Stimulated activated CD4-positive, alpha-beta T cell treated with anti-CD3 and anti-CD28 coated beads, TNF-alpha, amount 100 ng/mL, for 4 hours (primary cell): Measurements from ENCODE around the gene DNAJC6.
"Not testable (repeated sequence)": the region's sequence is repeated elsewhere in the genome, so short reads cannot be mapped to it uniquely, and the experiment has no call there.

Experiments
- DNase-seq, 3 experiments: peaks; one replicate each; pipeline ENCODE4 v3.0.0-alpha.2; 2020; ENCODE audit warnings: low read depth in 3 of 3

DNAJC6 gene

DNA sequence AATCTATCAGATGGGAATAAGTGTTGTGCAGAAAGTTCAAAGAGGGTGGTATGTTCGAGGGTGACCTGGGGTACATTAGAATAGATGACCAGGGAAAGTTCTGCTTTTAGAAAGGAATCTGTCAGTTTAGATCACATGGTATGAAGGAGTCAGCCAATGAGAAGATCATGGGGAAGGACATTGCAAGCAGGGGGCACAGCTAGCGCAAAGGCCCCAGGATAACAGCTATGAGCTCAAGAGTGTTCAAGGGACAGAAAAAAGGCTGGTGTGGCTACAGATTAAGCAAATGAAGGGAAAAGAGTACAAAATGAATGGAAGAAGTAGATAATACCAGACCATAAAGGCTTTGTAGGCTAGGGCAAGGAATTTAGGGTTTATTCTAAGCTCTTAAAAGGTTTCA lies 119.7 kb downstream of the DNAJC6 start:
- DNase-seq: no peak

- no peak for DNase-seq
Measured at GRCh38 chr1:65429806-65430205, 120.5 kb downstream of the DNAJC6 start.

DNA sequence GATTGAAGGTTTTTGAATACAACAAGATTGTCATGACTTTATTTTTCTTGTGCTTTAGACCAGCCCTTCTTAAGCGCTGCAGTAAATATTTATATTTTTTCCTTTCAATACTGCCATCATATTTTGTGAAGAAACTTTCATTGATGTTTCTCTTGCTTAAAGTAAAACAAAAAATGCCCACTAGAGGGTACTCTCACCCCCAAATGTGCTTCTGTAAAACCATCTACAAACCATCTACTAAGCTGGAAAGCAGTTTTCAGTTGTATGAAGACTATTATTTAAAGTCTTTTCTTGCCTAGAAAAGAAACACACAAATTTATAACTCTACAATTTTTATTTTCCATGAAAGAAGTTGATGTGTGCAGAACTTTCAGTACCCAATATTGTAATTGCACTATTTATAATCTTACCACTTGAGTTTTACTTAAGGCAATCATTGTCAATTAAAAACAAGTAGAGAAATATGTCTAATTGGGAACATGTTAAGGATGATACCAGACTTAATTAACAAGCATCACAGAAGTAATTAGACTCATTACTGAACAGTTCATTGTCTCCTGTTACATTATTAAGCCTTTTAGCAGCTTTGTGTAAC lies 121.9 kb downstream of the DNAJC6 start:
- no peak for DNase-seq

DNA sequence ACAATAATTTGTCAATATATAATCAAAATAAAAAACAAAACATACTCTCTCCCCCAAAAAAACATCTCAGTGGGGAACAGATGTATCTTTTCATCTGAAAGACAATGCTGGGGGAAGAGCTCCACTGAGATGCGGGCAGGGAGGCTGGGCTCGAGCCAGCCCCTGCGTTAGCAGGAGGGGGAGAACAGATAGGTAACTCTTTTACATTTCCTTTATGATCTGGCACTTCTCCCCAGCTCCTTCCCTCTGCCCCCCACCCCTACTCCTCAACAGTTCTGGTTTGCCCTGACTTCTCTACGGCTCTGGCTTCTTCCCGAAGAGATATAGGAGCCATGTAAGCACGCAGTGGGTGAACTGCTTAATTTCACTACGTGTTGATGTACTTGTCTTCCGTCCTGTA lies 123.6 kb downstream of the DNAJC6 start:
- DNase-seq: no peak

- no peak for DNase-seq
Measured at GRCh38 chr1:65434255-65434654, 124.9 kb downstream of the DNAJC6 start.

GRCh38 chr1:65434760-65435159 lies 125.4 kb downstream of the DNAJC6 start:
- no peak for DNase-seq

DNA sequence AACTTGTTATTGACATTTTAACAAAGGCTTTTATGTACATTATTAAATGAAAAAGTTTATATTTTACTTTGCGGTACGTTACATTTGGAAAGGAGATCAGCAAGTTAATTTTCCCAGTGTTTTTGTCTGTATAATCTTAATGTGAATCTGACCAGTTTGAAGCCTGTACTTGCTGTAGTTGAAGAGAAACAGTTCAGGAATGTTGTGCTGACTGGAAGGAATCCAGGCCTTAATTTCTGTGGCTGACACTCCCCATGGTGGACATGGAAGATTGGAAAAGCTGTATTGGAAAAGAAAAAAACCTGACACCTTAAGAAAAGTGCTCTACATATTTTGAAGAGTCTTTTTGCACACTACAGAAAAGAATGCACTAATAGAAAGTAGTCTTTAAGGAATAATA lies 126.6 kb downstream of the DNAJC6 start:
- no peak for DNase-seq

- DNase-seq: no peak
Measured at GRCh38 chr1:65437616-65438015, 128.3 kb downstream of the DNAJC6 start.

GRCh38 chr1:65440322-65440900 lies 131.1 kb downstream of the DNAJC6 start:
- no peak for DNase-seq

GRCh38 chr1:65440915-65441314 lies 131.6 kb downstream of the DNAJC6 start:
- DNase-seq: no peak

GRCh38 chr1:65441464-65441863 lies 132.1 kb downstream of the DNAJC6 start:
- no peak for DNase-seq

DNA sequence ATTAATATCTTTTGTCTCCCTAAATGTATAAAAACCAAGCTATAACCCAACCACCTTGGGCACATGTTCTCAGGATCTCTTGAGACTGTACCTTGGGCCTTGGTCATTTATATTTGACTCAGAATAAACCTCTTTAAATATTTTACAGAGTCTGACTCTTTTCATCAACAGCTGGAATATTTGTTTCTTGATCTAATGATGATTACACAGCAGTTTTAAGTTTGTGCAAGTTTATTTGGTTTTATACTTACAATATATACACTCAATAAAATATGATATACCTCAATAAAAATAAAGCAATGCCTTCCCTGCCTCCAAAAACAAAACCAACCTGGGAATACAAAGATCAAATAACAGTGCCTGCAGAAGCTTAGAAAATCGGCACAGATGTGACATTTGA lies 133.1 kb downstream of the DNAJC6 start:
- no peak for DNase-seq

DNA sequence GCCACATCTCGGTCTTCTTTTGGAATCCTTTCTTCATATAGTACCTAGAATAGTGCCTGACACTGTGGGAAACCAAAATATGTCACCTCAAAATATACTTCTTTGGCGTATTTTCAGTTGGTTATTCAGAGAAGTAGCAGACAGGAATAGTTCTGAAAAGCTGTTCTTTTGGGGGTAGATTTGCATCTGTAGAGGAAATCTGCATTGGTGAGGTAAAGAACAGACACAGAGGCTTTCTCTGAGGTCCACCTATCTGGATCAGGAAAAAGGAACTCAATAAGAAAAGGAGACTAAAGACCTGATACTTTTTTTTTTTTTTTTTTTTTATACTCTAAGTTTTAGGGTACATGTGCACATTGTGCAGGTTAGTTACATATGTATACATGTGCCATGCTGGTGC lies 134.3 kb downstream of the DNAJC6 start:
- DNase-seq: no peak

DNA sequence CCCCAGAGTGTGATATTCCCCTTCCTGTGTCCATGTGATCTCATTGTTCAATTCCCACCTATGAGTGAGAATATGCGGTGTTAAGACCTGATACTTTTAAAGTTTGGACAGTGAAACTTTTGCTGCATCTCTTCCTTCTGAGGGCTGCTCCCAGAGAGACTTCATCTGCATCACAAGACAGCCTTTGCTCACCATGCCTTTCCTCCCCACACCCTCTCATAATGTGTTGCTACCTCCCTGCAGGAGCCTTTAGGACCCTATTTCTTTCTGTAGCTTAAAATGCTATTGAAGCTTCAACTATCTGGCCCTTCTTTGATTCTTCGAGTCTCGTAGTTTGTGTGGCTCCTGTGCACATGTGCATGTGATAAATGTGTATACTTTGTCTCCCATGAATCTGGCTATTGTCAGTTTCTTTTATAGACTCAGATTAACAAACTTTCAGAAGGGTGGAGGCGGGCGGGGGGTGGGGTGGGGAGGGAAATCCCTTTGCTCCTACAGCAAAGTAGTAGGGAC lies 134.8 kb downstream of the DNAJC6 start:
- no peak for DNase-seq

- no peak for DNase-seq
Measured at GRCh38 chr1:65445837-65446236, 136.5 kb downstream of the DNAJC6 start.

GRCh38 chr1:65449214-65449823 lies 140.0 kb downstream of the DNAJC6 start:
- DNase-seq: no peak

- not testable (repeated sequence) for DNase-seq
Measured at GRCh38 chr1:65455678-65456077, 146.3 kb downstream of the DNAJC6 start.

DNA sequence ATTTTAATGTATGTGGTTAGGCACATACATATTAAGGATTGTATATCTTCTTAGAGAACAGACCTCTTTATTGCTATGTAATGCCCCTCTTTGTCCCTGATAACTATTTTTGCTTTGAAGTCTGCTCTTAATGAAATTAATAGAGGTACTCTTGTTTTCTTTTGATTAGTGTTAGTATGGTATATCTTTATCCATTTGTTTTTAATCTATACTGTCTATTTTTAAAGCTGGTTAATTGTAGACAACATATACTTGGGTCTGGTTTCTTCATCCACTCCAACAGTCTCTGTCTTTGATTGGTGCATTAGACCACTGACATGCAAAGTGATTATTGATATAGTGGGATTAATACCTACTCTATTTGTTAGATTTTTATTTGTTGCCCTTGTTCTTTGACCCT lies 147.1 kb downstream of the DNAJC6 start:
- DNase-seq: no peak

- no peak for DNase-seq
Measured at GRCh38 chr1:65457868-65458267, 148.5 kb downstream of the DNAJC6 start.

DNA sequence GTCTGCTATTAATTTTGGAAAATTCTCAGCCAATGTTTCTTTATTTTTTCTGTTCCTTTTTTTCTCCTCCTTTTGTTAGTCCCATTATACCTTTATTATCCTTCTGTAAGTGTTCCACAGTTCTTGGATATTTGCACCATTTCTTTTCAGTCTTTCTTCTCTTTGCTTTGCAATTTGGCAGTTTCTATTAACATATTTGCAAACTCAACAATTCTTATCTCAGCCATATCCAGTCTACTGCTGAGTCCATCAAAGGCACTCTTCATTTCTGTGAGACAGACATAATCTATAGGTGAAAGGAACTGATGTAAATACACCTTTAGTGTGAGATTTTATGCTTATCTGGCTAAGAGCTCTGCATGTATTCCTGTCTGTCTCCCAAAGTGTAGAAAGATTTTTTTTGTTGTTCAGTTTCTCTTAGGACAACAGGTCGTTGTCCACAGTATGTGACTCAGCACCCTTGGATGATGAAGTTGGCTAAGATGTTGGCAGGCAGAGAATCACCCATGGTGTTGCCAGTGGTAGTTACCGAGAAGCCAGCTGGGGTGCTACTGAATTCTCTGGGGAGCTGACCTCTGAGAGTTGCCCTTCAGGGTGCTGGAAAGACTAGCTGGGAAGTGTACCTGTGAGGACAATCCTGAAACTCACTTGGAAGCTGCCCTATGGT lies 149.5 kb downstream of the DNAJC6 start:
- DNase-seq: no peak

DNA sequence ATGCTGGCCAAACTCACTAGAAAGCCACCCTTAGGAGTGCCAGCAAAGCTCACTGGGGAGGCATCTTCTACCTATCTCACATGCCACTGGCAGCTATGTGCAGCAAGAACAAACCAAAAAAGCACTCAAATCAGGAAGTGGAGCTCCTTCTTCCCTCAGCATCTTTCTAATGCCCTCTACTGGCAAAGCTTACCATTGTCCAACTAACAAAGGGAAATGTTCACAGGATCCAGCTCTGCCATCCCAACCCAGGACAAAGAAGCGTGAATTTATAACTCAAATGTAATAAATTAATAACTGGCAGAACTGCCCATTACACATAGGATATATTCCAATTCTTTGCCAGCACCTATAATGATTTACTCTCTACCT lies 150.0 kb downstream of the DNAJC6 start:
- DNase-seq: no peak
